Activated CD8-positive, alpha-beta T cell treated with anti-CD3 and anti-CD28 coated beads for 36 hours (primary cell): ENCODE results near the gene STBD1. TPM values are rescaled to one million over a fixed set of nuclear protein-coding genes. Genes with fewer than 3 reads are reported as not detected.

Experiments
- ATAC-seq: fragments of 200-7000 bp; cut with Tn5 transposase; one replicate; pipeline ENCODE4 v1.10.0; 2021; ENCODE audit warnings: mild to moderate bottlenecking, moderate library complexity
- CTCF ChIA-PET: fragments of 350-600 bp; sonication (Branson Sonifier 250); formaldehyde crosslinking; loops from one replicate; lab custom pipeline; 2021; ENCODE audit warnings: antibody characterized with exemption; lab: Charles Lee
- POLR2A ChIA-PET: fragments of 350-600 bp; sonication (Branson Sonifier 250); formaldehyde crosslinking; loops from one replicate; lab custom pipeline; 2021; ENCODE audit warnings: antibody characterized with exemption; lab: Charles Lee
- DNase-seq: peaks from one replicate; pipeline ENCODE4 v3.0.0-alpha.2; 2020
- H3K27ac Mint-ChIP-seq: one replicate; pipeline ENCODE4 v1.8.0; 2021; ENCODE audit warnings: mild to moderate bottlenecking, mixed read lengths
- H3K27me3 Mint-ChIP-seq: one replicate; pipeline ENCODE4 v1.8.0; 2021; ENCODE audit warnings: mixed read lengths
- H3K36me3 Mint-ChIP-seq: one replicate; pipeline ENCODE4 v1.8.0; 2021; ENCODE audit warnings: low read depth, mixed read lengths
- H3K4me1 Mint-ChIP-seq: one replicate; pipeline ENCODE4 v1.8.0; 2021; ENCODE audit warnings: low read depth, mixed read lengths
- H3K4me3 Mint-ChIP-seq: one replicate; pipeline ENCODE4 v1.8.0; 2021; ENCODE audit warnings: mild to moderate bottlenecking, moderate library complexity, mixed read lengths
- H3K9me3 Mint-ChIP-seq: one replicate; pipeline ENCODE4 v1.8.0; 2021; ENCODE audit warnings: mixed read lengths
- CTCF ChIP-seq: fragments of 200-600 bp; IDR thresholded peaks from one replicate; pipeline ENCODE4 v1.8.0; 2022; ENCODE audit warnings: antibody characterized with exemption, mild to moderate bottlenecking
- intact Hi-C: fragments of 100-400 bp; cut with micrococcal nuclease; formaldehyde crosslinking; loops from one replicate; pipeline ENCODE4 v1.10.0; 2022
- total RNA-seq, 2 experiments: library from RNA; stranded (reverse); gene quantifications; one replicate each; pipeline ENCODE4 v1.2.3, GENCODE V29; 2021

Gene STBD1
- total RNA-seq, 2 experiments from 2014 or later, result 0.18 to 0.29 TPM

DNA sequence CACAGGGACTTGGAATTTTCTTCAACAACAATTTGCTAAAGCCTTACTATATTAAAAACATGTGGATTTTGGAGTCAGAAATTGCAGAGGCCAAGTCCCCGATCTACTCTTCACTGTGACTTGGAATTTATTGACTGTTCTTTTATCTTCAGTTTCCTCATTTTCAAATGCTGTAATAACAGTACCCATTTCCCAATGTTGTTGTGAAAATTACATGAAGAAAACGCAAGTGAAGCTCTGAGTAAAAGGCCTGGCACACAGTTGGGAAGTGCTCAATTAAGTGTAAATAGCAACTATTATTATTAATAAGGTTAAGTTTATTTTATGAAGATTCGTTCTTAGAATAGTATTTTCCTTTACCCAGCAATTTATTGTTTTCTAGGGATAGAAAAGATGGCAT, 15.7 kb downstream of the STBD1 start:
- ATAC-seq (no peak), DNase-seq (no peak)
- Mint-ChIP-seq H3K4me3 (no peak overlapping the region), H3K9me3 (peaks cover 22% of the 10 kb centered on the region), H3K27me3 (peaks cover 2% of the 10 kb centered on the region), H3K27ac (no peak overlapping the region), H3K36me3 (no peaks in the 10 kb centered on the region), H3K4me1 (no peaks in the 10 kb centered on the region)
- no peak for TF ChIP-seq CTCF
- intact Hi-C loops, result no loop called here
- ChIA-PET POLR2A (no interaction called here), CTCF (interaction anchor here (1.6 kb wide), 1 partner anchor 12 kb away, joined by 4 read pairs; no protein-coding TSS in a partner anchor)

- Mint-ChIP-seq H3K9me3 (peaks cover 15% of the 10 kb centered on the region), H3K27me3 (no peaks in the 10 kb centered on the region), H3K27ac (no peak overlapping the region), H3K36me3 (no peaks in the 10 kb centered on the region), H3K4me1 (no peaks in the 10 kb centered on the region), H3K4me3 (no peak overlapping the region)
- no peak for ATAC-seq
- TF ChIP-seq CTCF, result no peak
- intact Hi-C loops, result no loop called here
- ChIA-PET CTCF (interaction anchor here (0.8 kb wide), 1 partner anchor 53 kb away, joined by 3 read pairs; no protein-coding TSS in a partner anchor), POLR2A (no interaction called here)
- DNase-seq, result no peak
These were observed 18.5 kb downstream of the STBD1 start for GRCh38 chr4:76325072-76325471.

DNA sequence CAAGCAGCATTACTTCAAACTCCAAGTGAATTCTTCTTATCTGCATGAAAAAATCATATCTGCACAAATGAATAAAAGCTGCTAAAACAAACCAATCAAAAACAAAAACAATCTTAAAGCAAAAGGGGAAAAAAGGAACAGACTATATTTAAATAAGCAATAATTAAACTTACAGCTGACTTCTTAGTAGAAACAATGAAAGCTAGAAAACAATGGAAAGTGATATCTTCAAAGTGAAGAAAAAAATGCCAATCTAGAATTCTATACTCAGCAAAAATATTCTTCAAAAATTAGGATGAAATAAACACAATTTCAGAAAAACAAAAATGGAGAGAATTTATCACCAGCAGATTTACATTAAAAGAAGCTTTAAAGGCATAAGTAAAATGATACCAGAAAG, 20.0 kb downstream of the STBD1 start:
- Mint-ChIP-seq H3K27me3 (no peaks in the 10 kb centered on the region), H3K4me3 (no peak overlapping the region), H3K9me3 (peaks cover 11% of the 10 kb centered on the region), H3K36me3 (no peaks in the 10 kb centered on the region), H3K27ac (no peak overlapping the region), H3K4me1 (no peaks in the 10 kb centered on the region)
- DNase-seq, result no peak
- POLR2A ChIA-PET, result no interaction called here
- ATAC-seq, result no peak
- intact Hi-C loops, result no loop called here
- TF ChIP-seq CTCF, result no peak
- CTCF ChIA-PET, result interaction anchor here (0.9 to 1.5 kb wide), 3 partner anchors 11 to 26 kb away, joined by 3 read pairs; no protein-coding TSS in a partner anchor

GRCh38 chr4:76334885-76335284, 28.4 kb downstream of the STBD1 start:
- ATAC-seq (no peak), DNase-seq (no peak)
- peaks cover 1% of the 10 kb centered on the region for H3K27me3 Mint-ChIP-seq
- intact Hi-C loops, result no loop called here
- POLR2A ChIA-PET, result no interaction called here
- H3K27ac Mint-ChIP-seq, result no peak overlapping the region
- TF ChIP-seq CTCF, result no peak
- no peaks in the 10 kb centered on the region for H3K4me1 Mint-ChIP-seq
- no peak overlapping the region for H3K4me3 Mint-ChIP-seq
- CTCF ChIA-PET, result interaction anchor here (1.0 to 1.6 kb wide), 3 partner anchors 12 to 42 kb away, joined by 3 to 4 read pairs (median 4); no protein-coding TSS in a partner anchor
- no peaks in the 10 kb centered on the region for H3K9me3 Mint-ChIP-seq
- no peaks in the 10 kb centered on the region for H3K36me3 Mint-ChIP-seq

- CTCF ChIA-PET, result interaction anchor here (1.1 to 3.2 kb wide), 4 partner anchors 12 to 160 kb away, joined by 3 to 10 read pairs (median 4); no protein-coding TSS in a partner anchor
- no peak overlapping the region for H3K4me3 Mint-ChIP-seq
- intact Hi-C loops, result no loop called here
- H3K27me3 Mint-ChIP-seq, result peaks cover 1% of the 10 kb centered on the region
- POLR2A ChIA-PET, result no interaction called here
- H3K27ac Mint-ChIP-seq, result no peak overlapping the region
- no peak for ATAC-seq
- no peaks in the 10 kb centered on the region for H3K36me3 Mint-ChIP-seq
- no peak for DNase-seq
- no peak for TF ChIP-seq CTCF
- H3K9me3 Mint-ChIP-seq, result no peaks in the 10 kb centered on the region
- peaks cover 2% of the 10 kb centered on the region for H3K4me1 Mint-ChIP-seq
These were observed 32.8 kb downstream of the STBD1 start for GRCh38 chr4:76339364-76339763.
